Hepatic stellate cell (primary cell): Measurements from ENCODE around the gene PRR35.
A peak's percentile ranks its signal among the peaks of the same experiment; 100 is the strongest.

Source experiments
- DNase-seq: peaks from one replicate; pipeline ENCODE4 v3.0.0; 2011; ENCODE audit warnings: low spot score

The PRR35 gene

GRCh38 chr16:560204-560700 is at the start of gene PRR35:
Gene PRR35, plus strand, starts transcription at chr16:560394. Its CDS starts 2,901 bp downstream, at chr16:563295.
- DNase-seq, result no peak

- DNase-seq, result no peak
Observed at GRCh38 chr16:512802-513201, 47.4 kb upstream of the PRR35 start.

GRCh38 chr16:513950-514349 is 46.2 kb upstream of the PRR35 start:
- no peak for DNase-seq

- DNase-seq, result no peak
Observed at GRCh38 chr16:515175-515938, 44.8 kb upstream of the PRR35 start.

- DNase-seq, result no peak
Observed at GRCh38 chr16:515939-516226, 44.3 kb upstream of the PRR35 start.

GRCh38 chr16:516301-516700 is 43.9 kb upstream of the PRR35 start:
- DNase-seq, result no peak

- DNase-seq, result no peak
Observed at GRCh38 chr16:518858-519257, 41.3 kb upstream of the PRR35 start.

- DNase-seq, result no peak
Observed at GRCh38 chr16:519425-519824, 40.8 kb upstream of the PRR35 start.

- DNase-seq, result no peak
Observed at GRCh38 chr16:519841-520687, 40.1 kb upstream of the PRR35 start.

- no peak for DNase-seq
Observed at GRCh38 chr16:520847-521246, 39.3 kb upstream of the PRR35 start.

GRCh38 chr16:521381-522210 is 38.6 kb upstream of the PRR35 start:
- no peak for DNase-seq

GRCh38 chr16:522320-523096 is 37.7 kb upstream of the PRR35 start:
- DNase-seq, result no peak

GRCh38 chr16:523097-523741 is 37.0 kb upstream of the PRR35 start:
- no peak for DNase-seq

- DNase-seq, result no peak
Observed at GRCh38 chr16:524274-525040, 35.7 kb upstream of the PRR35 start.

GRCh38 chr16:525123-525519 is 35.1 kb upstream of the PRR35 start:
- DNase-seq, result no peak

GRCh38 chr16:525520-526180 is 34.5 kb upstream of the PRR35 start:
- peak; percentile 83 for DNase-seq

- DNase-seq, result peak; percentile 50
Observed at GRCh38 chr16:526181-527014, 33.8 kb upstream of the PRR35 start.

- DNase-seq, result peak; percentile 86
Observed at GRCh38 chr16:527015-527903, 32.9 kb upstream of the PRR35 start, which contains the start of gene CAPN15. Gene CAPN15, plus strand, starts transcription at chr16:527712. Its CDS starts 19,127 bp downstream, at chr16:546839.
